Measurements from ENCODE around the gene TMEM139. TPM values are rescaled to one million over a fixed set of nuclear protein-coding genes. Genes with fewer than 3 reads are reported as not detected.

TMEM139 gene
- total RNA-seq, 2 donors from 2014 or later: 1.6 to 2.3 TPM

- Histone ChIP-seq H3K4me3 (ENCODE audit: low read length) (no peak overlapping the region), H3K27me3 (ENCODE audit: control insufficient read depth, insufficient read depth, low read length, poor library complexity, severe bottlenecking) (no peaks in the 10 kb centered on the region), H3K9me3 (ENCODE audit: control insufficient read depth, low read length) (no peaks in the 10 kb centered on the region), H3K9ac (ENCODE audit: extremely low read depth, low read length, poor library complexity, severe bottlenecking) (no peak overlapping the region), H3K4me1 (ENCODE audit: control insufficient read depth, insufficient read depth, low read length) (no peaks in the 10 kb centered on the region), H3K27ac (ENCODE audit: low read depth, low read length) (no peak overlapping the region), H3K36me3 (ENCODE audit: control insufficient read depth, insufficient read depth, low read length) (no peaks in the 10 kb centered on the region)
- no peak for DNase-seq
- no CpG with 5 or more reads among the region's 1 CpG for WGBS, 2 experiments (ENCODE audit: insufficient coverage in 1 of 2, insufficient read length in 1 of 2)
- Mint-ChIP-seq H3K36me3 (ENCODE audit: low read depth) (no peaks in the 10 kb centered on the region), H3K9me3 (no peaks in the 10 kb centered on the region), H3K4me3 (no peak overlapping the region), H3K4me1 (no peaks in the 10 kb centered on the region), H3K27me3 (ENCODE audit: insufficient read depth) (peaks cover 13% of the 10 kb centered on the region), H3K27ac (no peak overlapping the region)
- TF ChIP-seq, protein P1, sequence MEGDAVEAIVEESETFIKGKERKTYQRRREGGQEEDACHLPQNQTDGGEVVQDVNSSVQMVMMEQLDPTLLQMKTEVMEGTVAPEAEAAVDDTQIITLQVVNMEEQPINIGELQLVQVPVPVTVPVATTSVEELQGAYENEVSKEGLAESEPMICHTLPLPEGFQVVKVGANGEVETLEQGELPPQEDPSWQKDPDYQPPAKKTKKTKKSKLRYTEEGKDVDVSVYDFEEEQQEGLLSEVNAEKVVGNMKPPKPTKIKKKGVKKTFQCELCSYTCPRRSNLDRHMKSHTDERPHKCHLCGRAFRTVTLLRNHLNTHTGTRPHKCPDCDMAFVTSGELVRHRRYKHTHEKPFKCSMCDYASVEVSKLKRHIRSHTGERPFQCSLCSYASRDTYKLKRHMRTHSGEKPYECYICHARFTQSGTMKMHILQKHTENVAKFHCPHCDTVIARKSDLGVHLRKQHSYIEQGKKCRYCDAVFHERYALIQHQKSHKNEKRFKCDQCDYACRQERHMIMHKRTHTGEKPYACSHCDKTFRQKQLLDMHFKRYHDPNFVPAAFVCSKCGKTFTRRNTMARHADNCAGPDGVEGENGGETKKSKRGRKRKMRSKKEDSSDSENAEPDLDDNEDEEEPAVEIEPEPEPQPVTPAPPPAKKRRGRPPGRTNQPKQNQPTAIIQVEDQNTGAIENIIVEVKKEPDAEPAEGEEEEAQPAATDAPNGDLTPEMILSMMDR (conservative IDR thresholded peaks at IDR 0.05): no peak
Observed at GRCh38 chr7:143247372-143247771, 37.4 kb upstream of the TMEM139 start.

- Histone ChIP-seq H3K4me3 (ENCODE audit: low read length) (no peak overlapping the region), H3K27ac (ENCODE audit: low read depth, low read length) (no peak overlapping the region), H3K9me3 (ENCODE audit: control insufficient read depth, low read length) (peaks cover 7% of the 10 kb centered on the region), H3K36me3 (ENCODE audit: control insufficient read depth, insufficient read depth, low read length) (no peaks in the 10 kb centered on the region), H3K27me3 (ENCODE audit: control insufficient read depth, insufficient read depth, low read length, poor library complexity, severe bottlenecking) (no peaks in the 10 kb centered on the region), H3K9ac (ENCODE audit: extremely low read depth, low read length, poor library complexity, severe bottlenecking) (no peak overlapping the region), H3K4me1 (ENCODE audit: control insufficient read depth, insufficient read depth, low read length) (no peaks in the 10 kb centered on the region)
- H3K4me1 Mint-ChIP-seq: no peaks in the 10 kb centered on the region
- WGBS, 2 experiments (ENCODE audit: insufficient coverage in 1 of 2, insufficient read length in 1 of 2): 83% methylated on average over 2 of the region's 2 CpGs; no CpG with 5 or more reads in 1 of the 2 experiments
- no peak for DNase-seq
- H3K27ac Mint-ChIP-seq: no peak overlapping the region
- H3K4me3 Mint-ChIP-seq: no peak overlapping the region
- peaks cover 7% of the 10 kb centered on the region for H3K9me3 Mint-ChIP-seq
- TF ChIP-seq, protein P1 (conservative IDR thresholded peaks at IDR 0.05): no peak
- peaks cover 13% of the 10 kb centered on the region for H3K27me3 Mint-ChIP-seq (ENCODE audit: insufficient read depth)
- H3K36me3 Mint-ChIP-seq (ENCODE audit: low read depth): no peaks in the 10 kb centered on the region
Observed at GRCh38 chr7:143248761-143249354, 35.9 kb upstream of the TMEM139 start.

DNA sequence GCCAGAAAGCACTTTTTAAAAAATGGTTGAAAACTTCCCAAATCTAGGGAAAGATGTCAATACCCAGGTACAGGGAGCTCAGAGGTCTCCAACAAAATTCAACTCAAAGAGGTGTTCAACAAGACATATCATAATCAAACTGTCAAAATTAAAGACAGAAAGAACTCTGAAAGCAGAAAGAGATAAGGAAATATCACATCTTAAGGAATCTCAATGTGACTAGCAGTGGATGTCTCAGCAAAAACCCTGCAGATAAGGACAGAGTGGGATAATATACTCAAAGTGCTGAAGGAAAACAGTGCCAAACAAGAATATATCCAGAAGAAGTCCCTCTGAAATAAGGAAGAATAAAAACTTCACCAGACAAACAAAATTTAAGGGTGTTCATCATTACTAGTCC, 34.6 kb upstream of the TMEM139 start:
- no peaks in the 10 kb centered on the region for H3K4me1 Mint-ChIP-seq
- no peak overlapping the region for H3K4me3 Mint-ChIP-seq

More for the DNA sequence above, 34.6 kb upstream of the TMEM139 start:
- no peaks in the 10 kb centered on the region for H3K36me3 Mint-ChIP-seq (ENCODE audit: low read depth)
- no peak overlapping the region for H3K9ac ChIP-seq (ENCODE audit: extremely low read depth, low read length, poor library complexity, severe bottlenecking)
- no peaks in the 10 kb centered on the region for H3K36me3 ChIP-seq (ENCODE audit: control insufficient read depth, insufficient read depth, low read length)
- DNase-seq: no peak
- H3K27me3 ChIP-seq (ENCODE audit: control insufficient read depth, insufficient read depth, low read length, poor library complexity, severe bottlenecking): no peaks in the 10 kb centered on the region
- peaks cover 12% of the 10 kb centered on the region for H3K27me3 Mint-ChIP-seq (ENCODE audit: insufficient read depth)
- H3K4me3 ChIP-seq (ENCODE audit: low read length): no peak overlapping the region
- peaks cover 12% of the 10 kb centered on the region for H3K9me3 Mint-ChIP-seq
- H3K27ac Mint-ChIP-seq: no peak overlapping the region
- no peaks in the 10 kb centered on the region for H3K4me1 ChIP-seq (ENCODE audit: control insufficient read depth, insufficient read depth, low read length)
- no peak overlapping the region for H3K27ac ChIP-seq (ENCODE audit: low read depth, low read length)
- peaks cover 11% of the 10 kb centered on the region for H3K9me3 ChIP-seq (ENCODE audit: control insufficient read depth, low read length)
- TF ChIP-seq, protein P1 (conservative IDR thresholded peaks at IDR 0.05): no peak

All from endodermal cell (in vitro differentiated cells).